GM21447 (cell line): ENCODE measurements around the gene CHKB.
A peak's percentile ranks its signal among the peaks of the same experiment; 100 is the strongest.
"Not testable (repeated sequence)": the region's sequence is repeated elsewhere in the genome, so short reads cannot be mapped to it uniquely, and the experiment has no call there.

Experiments
- ATAC-seq: cut with Tn5 transposase; IDR thresholded peaks from one replicate; pipeline ENCODE4 v1.9.1; 2021; ENCODE audit not compliant: unreplicated experiment

The CHKB gene, protein sequence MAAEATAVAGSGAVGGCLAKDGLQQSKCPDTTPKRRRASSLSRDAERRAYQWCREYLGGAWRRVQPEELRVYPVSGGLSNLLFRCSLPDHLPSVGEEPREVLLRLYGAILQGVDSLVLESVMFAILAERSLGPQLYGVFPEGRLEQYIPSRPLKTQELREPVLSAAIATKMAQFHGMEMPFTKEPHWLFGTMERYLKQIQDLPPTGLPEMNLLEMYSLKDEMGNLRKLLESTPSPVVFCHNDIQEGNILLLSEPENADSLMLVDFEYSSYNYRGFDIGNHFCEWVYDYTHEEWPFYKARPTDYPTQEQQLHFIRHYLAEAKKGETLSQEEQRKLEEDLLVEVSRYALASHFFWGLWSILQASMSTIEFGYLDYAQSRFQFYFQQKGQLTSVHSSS

DNA sequence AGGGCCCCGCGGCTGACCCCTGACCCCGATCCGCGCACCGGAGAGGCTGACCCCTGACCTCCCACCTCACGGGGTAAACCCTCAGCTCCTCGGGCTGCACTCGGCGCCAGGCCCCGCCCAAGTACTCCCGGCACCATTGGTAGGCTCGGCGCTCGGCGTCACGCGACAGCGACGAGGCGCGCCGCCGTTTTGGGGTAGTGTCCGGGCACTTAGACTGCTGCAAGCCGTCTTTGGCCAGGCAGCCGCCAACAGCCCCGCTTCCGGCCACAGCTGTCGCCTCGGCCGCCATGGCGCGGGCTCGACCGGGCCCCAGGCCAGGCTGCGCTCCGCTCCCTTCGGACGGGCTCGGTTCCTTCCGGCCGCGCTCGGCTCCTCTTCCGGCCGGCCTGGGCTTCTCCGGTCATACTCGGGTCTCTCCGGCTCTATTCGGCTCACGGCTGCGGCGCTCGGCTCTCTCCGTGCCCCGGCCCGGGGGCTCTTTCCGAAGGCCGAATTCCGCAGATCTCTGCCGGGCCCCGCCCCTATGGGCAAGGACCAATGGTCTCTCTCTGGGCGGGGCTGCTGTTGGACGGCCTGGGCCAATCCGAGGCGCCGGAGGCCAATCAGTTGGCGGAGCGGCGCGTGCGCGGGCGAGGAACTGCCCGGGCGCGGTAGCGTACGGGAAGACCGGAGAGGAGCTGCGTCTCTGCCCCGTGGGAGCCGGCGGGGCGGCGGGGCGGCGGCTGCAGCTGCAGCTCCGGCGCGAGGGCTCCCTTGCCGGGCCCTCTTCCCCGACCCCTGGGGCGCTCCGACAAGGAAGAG is at the start of gene CHKB:
TSS of gene CHKB (minus strand) at position 357 of the 801 bp plus-strand sequence. CDS start at position 289, 68 bp downstream.
- peak; percentile 84 for ATAC-seq

DNA sequence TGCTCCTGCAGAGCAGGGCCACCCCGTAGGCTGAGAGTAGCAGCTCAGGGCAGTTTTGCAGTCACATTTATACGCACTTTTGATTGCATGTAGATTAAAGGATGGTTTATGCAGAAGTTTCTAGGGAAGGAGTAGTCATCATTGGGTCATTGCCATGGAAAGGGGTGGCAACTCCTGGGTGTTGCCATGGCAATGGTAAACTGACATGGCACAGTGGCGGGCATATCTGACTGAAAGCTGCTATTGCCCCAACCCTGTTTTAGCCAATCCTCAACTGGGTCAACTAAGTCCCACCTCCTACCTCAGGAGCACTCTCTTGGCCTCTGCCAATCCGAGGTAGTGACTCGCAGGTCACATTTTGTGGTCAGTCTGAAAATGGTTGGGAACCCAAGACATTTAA is 47.7 kb upstream of the CHKB start:
- no peak for ATAC-seq

DNA sequence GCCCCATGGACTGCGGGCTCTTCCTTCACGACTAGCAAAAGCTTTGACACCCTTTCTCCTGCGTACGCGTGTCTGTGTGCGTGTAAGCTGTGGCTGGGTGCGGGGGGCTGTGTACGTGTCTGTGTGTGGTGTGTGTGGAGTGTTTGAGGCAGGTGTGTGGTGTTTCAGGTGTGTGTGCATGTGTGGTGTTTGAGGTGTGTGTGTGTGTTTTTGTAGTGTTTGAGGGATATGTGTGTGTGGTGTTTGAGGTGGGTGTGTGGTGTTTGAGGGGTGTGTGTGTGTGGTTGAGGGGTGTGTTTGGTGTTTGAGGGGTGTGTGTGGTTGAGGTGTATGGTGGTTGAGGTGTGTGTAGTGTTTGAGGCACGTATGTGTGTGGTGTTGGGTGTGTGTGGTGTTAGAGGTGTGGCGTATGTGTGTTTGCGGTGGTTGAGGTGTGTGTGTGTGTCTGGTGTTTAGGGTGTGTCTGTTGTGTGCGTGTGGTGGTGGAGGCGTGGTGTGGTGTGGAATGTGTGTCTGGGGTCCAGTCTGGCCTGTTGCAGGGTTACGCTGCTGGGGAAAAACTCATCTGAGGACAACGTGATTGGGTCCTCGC is 46.0 kb upstream of the CHKB start:
- no peak for ATAC-seq

DNA sequence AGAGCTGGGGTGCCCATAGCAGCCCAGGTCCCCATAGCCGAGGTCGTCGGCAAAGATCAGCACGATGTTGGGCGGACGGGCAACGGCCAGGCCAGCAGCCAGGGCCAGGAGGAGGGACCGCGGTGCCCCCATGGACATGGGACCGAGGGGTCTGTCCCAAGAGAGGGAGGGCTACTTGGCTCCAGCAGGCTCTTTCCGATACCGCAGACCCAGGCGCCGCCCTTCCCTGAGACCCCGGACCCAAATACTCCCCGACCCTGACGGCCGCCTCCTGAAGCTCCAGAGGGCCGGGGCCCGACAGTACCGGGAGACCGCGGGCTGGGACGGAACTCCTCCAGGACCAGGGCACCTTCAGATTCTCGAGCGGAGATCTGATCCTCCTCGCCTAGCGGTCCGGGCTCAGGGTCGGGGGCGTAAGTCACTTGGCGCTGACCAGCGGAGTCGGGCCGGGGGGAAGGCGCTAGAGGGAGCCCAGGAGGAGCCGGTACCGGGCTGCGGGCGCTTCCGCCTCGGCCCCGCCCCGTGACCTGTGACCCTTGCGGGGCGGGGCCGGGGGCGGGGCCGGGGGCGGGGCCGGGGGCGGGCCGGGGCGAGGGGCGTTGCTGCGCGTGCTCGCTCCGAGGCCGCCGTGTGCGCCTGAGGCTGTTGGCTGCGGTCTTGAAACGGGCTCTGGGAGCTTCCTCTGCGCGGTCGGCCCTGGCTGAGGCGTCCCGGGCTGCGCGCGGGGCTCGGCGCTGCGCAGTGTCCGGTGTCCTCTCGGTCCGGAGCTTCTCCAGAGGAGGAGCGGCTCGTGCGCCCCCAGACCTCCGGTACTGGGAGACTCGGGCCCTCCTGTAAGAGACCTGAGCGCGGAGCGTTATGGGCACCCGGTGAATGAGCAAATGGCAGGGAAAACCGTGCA is 45.2 kb upstream of the CHKB start, which contains the start of gene ARSA:
TSS of gene ARSA (minus strand) at position 511 of the 901 bp plus-strand sequence. CDS start at position 138, 373 bp downstream.
- peak; percentile 58 for ATAC-seq

DNA sequence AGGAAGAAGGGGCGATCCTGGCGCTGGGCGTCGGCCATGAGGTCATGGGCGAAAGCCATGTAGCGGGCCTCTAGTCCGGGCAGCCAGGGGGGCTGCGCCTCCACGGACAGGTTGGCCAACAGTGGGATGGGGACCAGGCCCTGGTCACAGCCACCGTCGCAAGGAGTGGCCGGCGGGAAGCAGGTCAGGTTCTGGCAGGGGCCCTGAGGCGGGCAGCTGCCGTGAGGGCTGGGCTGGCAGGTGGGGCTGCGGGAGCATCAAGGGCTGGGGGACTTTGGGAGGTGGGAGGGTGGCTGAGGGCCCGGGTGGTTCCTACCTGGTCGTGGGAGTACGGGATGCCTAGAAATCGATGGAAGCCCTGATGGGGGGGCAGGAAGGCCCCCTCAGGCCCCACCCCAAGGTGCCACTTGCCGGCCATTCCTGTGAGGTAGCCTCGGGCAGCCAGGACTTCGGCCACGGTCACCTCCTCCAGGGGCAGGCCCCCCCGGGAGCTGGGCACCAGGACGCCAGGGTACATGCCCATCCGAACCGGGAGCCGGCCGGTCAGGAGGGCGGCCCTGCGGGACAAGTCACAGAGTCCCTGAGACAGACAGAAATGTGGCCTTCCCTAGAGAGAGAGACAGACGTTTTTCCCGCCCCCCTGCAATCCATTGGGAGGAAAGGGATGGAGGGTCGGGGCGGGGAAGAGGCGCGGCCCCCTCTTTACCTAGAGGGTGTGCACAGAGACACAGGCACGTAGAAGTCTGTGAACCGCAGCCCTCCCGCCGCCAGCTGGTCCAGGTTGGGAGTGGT is 44.4 kb upstream of the CHKB start:
- ATAC-seq = no peak

DNA sequence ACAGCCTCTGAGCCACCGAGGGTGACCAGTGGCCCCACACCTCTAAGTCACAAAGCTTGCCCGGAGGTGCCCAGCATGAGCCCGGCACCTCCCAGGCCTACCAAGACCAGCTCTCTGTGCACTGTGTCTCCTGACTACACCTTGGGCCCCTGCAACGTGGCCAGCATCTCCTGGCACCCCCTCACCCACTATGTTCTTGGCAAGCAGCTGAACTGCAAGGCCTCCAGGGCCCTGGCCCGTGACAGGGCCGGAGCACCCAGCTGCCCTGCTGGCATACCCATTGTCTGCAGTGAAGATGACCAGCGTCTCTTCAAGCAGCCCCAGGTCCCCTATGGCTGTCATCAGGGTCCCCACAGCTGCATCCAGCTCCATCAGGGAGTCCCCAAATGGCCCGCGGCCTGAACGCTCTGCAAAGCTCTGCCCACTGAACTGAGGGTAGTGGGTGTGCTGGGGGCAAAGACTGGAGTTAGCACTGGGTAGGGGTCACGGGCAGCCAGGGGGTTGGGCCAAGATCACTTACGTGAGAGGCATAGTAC is 43.7 kb upstream of the CHKB start:
- no peak for ATAC-seq

DNA sequence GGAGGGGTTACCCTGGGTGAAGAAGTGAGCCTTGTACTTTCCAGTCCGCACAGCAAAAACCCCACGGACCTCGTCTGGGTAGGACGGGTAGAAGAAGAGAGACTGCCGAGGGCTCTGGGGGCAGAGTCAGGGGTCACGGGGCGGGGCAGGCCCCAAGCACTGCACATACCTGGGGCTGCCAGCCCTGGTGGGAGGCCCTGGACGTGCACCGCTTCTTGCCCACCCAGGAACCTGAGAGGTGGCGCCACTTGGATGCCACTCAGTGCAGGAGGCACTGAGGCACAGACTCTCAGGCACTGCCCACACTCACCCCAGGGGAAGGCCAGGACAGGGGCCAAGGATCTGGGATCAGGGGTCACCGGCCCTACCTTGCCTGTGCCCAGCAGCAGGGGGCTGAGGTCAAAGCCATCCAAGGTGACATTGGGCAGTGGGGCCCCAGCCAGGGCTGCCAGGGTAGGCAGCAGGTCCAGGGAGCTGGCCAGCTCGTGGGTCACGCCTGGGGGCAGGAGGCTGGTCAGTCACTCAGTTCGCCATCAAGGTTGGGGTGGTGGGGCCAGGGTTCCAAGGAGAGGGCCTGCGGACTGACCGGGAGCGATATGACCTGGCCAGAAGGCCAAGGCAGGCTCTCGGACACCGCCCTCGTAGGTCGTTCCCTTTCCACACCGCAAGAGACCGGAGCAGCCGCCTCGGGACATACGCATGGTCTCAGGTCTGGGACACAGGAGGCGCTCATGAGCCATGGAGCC is 43.1 kb upstream of the CHKB start:
- no peak for ATAC-seq

DNA sequence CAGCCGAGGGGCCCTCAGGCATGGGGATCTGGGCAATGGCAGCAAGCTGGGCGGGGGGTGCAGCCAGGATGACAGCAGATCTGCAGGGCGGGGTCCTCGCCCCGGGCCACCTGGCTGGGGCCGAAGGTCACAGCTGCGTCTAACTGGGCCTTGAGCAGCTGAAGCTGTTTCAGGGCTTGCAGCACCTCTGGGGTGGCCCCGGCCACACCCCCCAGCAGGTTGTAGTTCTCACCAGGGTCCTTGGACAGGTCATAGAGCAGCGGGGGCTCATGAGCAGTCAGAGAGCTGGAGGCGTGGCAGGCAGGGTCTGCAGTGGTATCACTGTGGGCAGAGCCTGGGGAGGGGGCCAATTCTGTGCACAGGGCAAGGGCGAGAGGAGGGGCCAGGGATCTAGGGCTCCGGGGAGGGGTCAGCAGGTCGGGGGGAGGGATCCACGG is 42.5 kb upstream of the CHKB start:
- ATAC-seq = no peak

DNA sequence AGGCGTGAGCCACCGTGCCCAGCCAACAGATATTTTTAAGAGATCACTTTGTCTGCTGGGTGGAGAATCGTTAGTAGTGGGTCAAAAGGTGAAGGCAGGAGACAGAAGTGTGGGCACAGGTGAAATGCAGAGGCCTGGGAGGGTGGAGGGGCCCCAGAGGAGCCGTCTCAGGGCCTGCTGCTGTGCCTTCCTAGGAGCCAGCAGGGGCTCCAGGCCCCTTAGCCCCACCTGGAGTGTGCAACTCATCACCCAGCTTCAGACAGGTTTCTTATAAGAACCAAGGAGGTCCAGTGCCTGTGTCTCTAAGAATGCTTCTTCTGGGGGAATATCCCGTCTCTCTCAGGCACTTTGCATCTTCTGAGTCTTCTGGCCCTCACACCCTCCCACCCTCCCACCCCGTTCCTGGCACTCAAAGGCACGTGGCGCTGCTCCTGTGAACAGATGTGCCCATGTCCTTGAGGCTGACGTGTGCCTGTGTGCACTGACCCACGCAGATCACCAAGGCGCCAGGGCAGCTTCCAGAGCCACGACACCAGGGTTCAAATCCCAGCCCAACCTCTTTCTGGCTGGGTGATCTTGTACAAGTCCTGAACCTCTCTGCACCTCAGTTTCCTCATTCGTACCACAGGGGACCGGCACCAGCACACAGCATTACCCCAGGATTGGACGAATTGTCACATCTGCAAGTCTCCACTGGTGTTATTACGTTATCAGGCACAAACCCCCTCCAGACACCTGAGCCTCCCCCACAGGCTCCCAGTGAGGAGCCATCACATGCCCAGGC is 41.9 kb upstream of the CHKB start:
- no peak for ATAC-seq

DNA sequence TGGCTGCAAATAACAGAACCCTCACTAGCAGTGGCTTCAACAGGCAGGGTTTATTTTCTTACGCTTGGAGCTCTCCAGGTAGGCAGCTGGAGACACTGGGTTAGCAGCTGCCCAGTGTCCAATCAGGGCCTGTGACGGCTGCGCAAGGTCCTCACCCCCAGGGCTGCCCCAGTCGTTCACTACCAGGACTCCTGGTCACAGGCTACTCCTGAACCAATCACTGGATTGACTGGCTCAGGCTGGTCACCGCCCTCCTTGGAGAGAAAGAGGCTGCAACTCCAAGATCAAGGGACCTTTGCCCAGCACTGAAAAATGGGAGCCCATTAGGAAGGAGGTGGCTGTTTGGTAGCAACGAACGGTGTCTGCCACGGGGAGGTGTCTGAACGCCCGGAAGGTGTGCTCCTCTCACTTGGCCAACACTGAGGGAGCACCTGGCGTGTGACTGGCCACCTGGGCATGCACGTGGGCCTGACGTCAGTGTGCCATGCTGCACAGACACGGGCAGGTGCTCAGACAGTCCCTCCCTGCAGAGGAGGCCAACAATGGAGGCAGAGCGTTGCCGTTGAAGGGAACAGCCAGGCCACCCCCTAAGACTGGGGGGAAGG is 40.2 kb upstream of the CHKB start:
- ATAC-seq = no peak

DNA sequence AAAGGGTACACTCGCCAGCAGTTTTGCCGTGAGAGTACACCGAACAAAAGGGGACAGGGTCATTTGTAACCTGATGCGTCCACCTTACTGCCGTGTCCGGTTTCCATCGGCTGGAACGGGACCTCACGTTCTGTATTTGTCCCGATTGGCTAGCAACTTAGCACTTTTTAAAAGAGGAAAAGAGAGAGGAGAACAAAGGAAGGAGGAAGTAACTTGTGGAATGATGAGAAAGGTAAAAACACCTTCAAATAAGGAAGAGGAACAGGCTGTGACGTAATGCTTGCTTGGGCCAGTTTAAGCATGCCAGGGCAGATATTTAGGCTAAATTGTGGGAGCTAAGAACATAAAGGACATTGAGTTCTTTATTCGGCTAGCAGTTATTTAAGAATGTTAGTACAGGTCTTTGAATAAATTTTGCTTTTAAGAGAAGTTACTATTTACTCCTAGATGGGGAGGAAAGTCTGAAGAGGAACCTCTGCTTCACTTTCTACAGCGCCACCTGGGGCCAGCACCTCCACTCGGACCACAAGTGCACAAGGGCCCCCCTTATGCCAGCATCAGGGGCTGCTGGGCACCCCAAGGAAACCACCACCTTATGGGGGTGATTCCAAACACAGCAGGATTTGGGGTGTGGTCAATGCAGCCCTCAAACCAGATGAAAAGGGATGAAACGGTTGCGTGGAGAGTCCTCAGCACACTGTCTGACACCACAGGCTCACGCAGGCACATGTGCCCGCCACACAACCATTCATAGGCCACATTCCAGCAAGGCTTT is 39.5 kb upstream of the CHKB start:
- no peak for ATAC-seq

DNA sequence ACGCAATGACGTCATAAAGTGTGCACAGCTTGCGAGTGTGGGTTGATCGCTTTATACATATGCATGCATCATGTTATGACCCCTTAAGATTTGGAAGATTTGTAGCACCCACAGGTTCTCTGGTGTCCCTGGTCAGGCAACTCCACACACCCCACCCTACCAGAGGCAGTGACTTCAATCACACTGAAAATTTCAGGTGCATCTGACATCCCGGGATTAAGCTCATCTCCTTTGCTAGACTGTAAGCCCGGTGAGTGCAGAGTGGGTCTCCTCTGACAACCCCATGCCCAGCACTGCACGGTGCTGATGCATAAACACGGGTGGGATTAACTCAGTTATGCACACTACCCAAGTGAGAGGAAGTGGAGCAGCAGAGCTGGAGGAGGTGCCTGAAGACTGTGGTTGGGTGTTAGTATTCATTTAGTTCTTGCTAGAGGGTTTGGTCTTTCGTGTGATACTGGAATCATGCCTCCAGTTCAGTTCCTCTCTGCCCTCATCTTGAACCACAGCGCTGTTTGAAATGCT is 38.8 kb upstream of the CHKB start:
- no peak for ATAC-seq

DNA sequence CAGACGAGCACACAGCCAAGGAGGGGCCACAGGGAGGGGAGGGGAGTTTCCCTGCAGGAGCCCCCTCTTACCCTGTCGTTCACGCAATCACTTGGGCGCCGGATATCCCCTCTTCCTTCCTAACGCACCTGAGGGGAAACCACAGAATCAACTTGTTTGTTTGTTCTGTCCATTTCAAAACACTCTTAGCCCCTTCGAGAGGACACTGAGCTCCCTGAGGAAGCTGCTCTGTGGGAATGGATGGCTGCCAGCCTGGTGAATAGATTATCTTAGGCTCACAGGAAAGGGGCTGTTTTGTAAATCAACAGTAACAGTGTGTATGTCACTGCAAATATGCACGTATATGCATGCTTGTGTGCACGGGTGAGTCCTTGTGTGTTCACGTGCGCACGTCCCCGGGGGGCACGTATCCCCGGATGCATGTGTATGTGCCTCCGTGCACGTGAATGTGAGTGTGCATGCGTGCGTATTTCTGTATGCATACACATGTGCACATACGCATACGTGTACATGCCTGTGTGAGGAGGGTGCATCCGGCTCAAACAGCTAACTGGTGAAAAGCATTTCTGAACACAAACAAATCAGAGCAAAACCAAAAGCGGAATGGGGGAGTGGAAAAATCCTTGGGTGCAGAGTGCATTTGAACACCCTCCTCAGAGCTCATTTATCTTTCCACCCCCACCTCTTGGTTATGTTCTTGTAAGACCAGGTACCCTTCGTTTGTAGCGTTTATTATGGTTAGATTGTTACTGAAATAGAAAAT is 38.1 kb upstream of the CHKB start:
- no peak for ATAC-seq

DNA sequence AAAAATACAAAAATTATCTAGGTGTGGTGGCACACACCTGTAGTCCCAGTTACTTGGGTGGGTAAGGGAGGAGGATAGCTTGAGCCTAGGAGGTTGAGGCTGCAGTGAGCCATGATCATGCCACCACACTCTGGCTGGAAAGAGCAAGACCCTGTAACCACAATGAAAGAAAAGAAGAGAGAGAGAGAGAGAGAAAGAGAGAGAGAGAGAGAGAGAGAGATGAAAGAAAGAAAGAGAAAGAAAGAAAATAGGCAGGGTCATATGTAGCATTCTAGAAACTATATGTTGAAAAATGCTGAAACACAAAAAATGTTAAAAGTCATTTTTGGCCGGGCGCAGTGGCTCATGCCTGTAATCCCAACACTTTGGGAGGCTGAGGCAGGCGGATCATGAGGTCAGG is 31.6 kb upstream of the CHKB start:
- ATAC-seq = not testable (repeated sequence)

DNA sequence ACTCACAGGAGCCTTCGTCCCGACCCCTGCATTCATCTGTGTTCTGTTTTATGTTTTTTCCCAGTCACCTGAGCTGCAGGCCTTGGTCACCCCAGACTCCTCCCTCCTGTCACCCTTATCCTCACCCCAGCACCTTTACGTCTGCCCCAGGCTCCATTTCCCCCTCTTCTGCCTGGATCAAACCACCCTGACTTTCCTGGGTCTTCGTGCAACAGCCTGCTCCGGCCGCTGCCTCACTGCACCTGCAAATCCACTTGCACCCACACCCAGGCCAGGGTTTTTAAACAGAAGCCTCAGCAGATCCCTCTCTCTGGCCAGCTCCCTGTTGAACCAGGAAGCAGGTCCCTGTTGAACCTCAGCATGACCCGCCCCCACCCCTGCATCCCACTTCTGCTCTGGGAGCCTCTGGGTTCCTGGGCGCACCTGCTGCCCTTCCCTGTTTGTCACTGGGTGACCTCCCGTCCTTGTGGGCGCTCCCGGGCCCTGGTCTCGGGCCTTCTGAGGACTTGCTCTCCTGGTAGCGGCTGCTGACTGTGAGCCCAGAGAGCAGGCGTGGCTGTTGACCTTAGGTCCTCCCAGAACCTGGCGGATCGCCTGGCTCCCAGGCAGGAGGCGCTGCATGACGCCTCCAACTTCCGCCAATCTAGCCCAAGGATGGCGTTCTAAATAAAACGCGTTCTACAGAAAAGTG is 30.8 kb upstream of the CHKB start:
- ATAC-seq = no peak
